GM13977 (cell line): ENCODE measurements around the gene EEF1AKMT4.

Experiments
- DNase-seq: peaks from one replicate; pipeline ENCODE4 v3.0.0; 2012; ENCODE audit warnings: low spot score
- CTCF ChIP-seq: IDR thresholded peaks from 2 replicates; pipeline ENCODE4 v1.5.1; 2012; ENCODE audit warnings: mild to moderate bottlenecking, control low read depth; ENCODE audit not compliant: insufficient read depth; ENCODE audit errors: extremely low read depth, missing control alignments
- in situ Hi-C: fragments of 300-500 bp; cut with MboI; formaldehyde crosslinking; loops from one replicate; pipeline ENCODE4 v1.12.0; 2022; ENCODE audit warnings: low sequenced_read_pairs, low pct_unique_long_range_greater_than_20kb, mixed read lengths, inconsistent platforms; ENCODE audit not compliant: unreplicated experiment

The EEF1AKMT4 gene

GRCh38 chr3:184258926-184259325, 9.5 kb downstream of the EEF1AKMT4 start:
- in situ Hi-C loops, result no loop called here

GRCh38 chr3:184259396-184259877, 10.0 kb downstream of the EEF1AKMT4 start:
- in situ Hi-C loops, result no loop called here
- no peak for TF ChIP-seq CTCF
- no peak for DNase-seq

More at GRCh38 chr3:184258926-184259325, 9.5 kb downstream of the EEF1AKMT4 start:
- no peak for TF ChIP-seq CTCF
- DNase-seq, result no peak

GRCh38 chr3:184259878-184260723, 10.6 kb downstream of the EEF1AKMT4 start:
- in situ Hi-C loops, result no loop called here
- peak; percentile 88 for DNase-seq
- TF ChIP-seq CTCF, result no peak

DNA sequence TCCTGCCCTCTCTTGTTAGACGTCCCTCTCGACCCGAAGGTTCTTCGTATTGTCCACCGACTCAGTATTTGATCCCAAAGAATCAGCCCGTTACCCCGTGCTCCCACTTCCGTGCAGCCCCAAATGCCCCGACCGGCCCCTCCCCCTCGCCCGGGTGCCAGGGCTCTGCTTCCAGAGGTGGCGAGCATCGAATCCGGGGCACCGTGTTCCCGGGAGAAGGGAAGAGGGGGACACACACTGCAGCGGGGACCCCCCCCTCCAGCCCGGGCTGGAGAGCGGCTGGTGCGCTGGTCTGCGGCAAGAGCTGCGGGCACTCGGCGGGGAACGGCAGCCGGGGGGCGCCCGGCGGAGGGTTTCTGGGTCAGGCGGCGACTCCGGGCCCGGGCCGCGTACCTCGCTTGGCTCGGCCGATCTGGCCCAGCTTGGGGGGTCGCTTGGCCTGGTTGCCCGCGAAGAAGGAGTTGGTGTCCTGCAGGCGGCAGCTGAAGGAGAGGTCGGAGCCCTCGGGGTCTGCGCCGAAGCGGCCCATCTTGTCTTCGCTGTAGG, 11.3 kb downstream of the EEF1AKMT4 start:
- TF ChIP-seq CTCF, result no peak
- in situ Hi-C loops, result no loop called here
- DNase-seq, result no peak

DNA sequence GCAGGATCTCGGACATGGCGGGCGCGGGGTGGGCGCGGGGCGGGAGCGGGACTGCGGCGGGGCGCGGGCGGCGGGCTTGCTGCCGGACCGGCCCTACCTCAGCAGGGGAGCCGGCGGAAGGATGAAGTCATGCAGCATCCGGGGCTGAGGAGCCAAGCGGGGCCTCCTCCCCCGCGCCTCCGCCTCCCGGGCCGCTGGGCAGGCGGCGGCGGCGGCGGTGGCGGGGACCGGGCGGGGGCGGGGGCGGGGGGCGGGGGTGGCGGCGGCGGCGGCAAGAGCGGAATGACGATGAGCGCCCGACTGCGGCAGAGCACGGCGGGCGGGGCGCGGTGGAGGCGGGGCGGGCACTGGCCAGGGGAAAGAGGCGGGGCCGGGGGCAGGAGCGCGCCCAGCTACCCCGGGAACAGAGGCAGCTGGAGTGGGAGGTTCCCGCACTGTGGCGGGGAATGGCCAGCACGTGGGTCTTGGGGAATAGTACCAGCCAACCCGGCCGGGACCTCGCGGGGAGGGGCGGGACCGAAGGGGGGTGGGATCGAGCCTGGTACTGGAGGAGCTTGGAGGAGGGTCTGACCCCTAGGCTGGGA, 11.9 kb downstream of the EEF1AKMT4 start, which contains the start of gene CAMK2N2:
Gene CAMK2N2, minus strand, starts transcription at position 284 of the 584 bp plus-strand sequence. Its CDS starts 268 bp downstream, at position 16.
- no peak for TF ChIP-seq CTCF
- peak; percentile 91 for DNase-seq
- in situ Hi-C loops, result no loop called here

- in situ Hi-C loops, result no loop called here
- peak; percentile 72 for DNase-seq
- TF ChIP-seq CTCF, result no peak
Measured at GRCh38 chr3:184261854-184262763, 12.6 kb downstream of the EEF1AKMT4 start.
